Activated T-cell treated with anti-CD3 and anti-CD28 coated beads, Interleukin-2, amount 50 U/mL, for 24 hours (primary cell): ENCODE data around the gene SDCBP2.

ENCODE experiments used
- DNase-seq: peaks from one replicate; pipeline ENCODE4 v3.0.0-alpha.2; 2020
- H3K27ac Mint-ChIP-seq: 2 replicates; pipeline ENCODE4 v1.8.0; 2020; ENCODE audit warnings: mild to moderate bottlenecking, mixed read lengths
- H3K27me3 Mint-ChIP-seq: 2 replicates; pipeline ENCODE4 v1.8.0; 2020; ENCODE audit warnings: mixed read lengths
- H3K36me3 Mint-ChIP-seq: 2 replicates; pipeline ENCODE4 v1.8.0; 2020; ENCODE audit warnings: low read depth, mixed read lengths
- H3K4me1 Mint-ChIP-seq: 2 replicates; pipeline ENCODE4 v1.8.0; 2020; ENCODE audit warnings: low read depth, mixed read lengths
- H3K4me3 Mint-ChIP-seq: 2 replicates; pipeline ENCODE4 v1.8.0; 2020; ENCODE audit warnings: mild to moderate bottlenecking, moderate library complexity, mixed read lengths
- H3K9me3 Mint-ChIP-seq: 2 replicates; pipeline ENCODE4 v1.8.0; 2020; ENCODE audit warnings: mixed read lengths

The SDCBP2 gene

DNA sequence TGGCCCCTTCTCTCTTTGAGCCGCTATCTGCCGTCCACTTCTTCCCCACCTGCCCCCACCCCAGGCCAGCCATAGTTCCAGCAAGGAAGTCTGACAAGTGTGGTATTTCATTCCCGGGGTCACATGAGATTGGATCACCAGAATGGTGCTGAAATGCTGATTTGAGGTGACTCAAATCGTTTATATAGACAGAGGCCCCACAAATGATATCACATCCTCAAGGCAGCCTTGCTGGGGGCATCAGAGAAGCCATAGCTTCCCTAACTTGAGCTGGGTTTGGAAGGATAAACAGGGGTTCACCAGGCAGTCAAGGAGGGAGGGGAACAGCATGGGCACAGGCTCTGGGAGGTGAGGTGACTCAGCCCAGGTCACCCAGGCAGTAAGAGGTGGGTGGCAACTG is 9.9 kb downstream of the SDCBP2 start:
- no peaks in the 10 kb centered on the region for H3K27me3 Mint-ChIP-seq
- H3K4me1 Mint-ChIP-seq = peaks cover 8% of the 10 kb centered on the region
- H3K27ac Mint-ChIP-seq = no peak overlapping the region
- H3K4me3 Mint-ChIP-seq = no peak overlapping the region
- H3K36me3 Mint-ChIP-seq = no peaks in the 10 kb centered on the region
- DNase-seq = no peak
- no peaks in the 10 kb centered on the region for H3K9me3 Mint-ChIP-seq

DNA sequence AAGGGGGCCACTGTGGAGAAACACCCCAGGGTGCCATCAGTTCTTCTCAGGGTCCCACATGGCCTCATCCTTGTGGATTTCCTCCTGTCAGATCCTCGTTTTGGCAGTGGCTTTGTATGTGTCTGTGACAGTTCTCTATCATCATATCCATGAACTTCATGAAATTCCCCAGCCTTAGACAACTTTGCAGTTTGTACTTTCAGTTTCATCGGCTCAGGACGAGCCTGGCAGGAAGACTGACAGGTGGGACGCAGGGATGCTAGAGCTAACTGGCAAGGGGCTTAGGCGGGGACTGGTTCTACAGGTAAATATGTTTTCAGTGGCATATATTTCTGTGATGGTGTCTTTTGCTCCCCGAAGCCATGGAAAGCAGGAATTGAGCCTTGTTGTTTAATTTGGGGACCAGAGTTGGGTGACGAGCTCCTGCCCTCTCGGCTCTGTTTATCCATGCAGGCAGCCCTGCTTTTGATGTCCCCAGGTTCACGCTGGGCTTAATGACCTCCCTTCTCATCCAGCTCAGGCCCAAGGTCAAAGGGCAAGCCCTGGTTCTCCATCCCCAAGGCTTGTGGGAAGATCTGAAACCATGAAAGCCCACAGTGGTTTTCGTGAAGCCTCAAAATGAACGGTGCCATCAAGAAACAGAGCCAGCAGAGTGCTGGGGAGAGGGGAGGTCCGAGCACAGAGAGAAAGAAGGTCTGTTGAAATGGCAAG is 11.2 kb downstream of the SDCBP2 start:
- Mint-ChIP-seq H3K4me3 (no peak overlapping the region), H3K27ac (no peak overlapping the region), H3K36me3 (no peaks in the 10 kb centered on the region), H3K27me3 (no peaks in the 10 kb centered on the region), H3K4me1 (peaks cover 12% of the 10 kb centered on the region), H3K9me3 (no peaks in the 10 kb centered on the region)
- no peak for DNase-seq

DNA sequence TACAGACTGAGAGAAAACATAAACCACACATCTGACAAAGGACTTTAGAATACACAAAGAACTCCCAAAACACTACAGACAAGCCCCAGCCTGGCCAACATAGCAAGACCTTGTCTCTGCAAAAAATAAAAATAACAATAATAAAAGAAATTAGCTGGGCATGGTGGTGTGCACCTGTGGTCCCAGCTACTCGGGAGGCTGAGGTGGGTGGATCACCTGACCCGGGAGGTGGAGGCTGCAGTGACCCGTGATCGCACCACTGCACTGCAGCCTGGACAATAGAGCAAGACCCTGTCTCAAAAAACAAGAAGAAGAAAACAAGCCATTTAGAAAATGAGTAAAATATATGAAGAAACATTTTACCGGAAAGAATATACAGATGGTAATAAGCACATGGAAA is 13.1 kb downstream of the SDCBP2 start:
- no peak for DNase-seq
- no peaks in the 10 kb centered on the region for H3K36me3 Mint-ChIP-seq
- no peaks in the 10 kb centered on the region for H3K27me3 Mint-ChIP-seq
- no peaks in the 10 kb centered on the region for H3K9me3 Mint-ChIP-seq
- peaks cover 12% of the 10 kb centered on the region for H3K4me1 Mint-ChIP-seq
- no peak overlapping the region for H3K27ac Mint-ChIP-seq
- H3K4me3 Mint-ChIP-seq = no peak overlapping the region

DNA sequence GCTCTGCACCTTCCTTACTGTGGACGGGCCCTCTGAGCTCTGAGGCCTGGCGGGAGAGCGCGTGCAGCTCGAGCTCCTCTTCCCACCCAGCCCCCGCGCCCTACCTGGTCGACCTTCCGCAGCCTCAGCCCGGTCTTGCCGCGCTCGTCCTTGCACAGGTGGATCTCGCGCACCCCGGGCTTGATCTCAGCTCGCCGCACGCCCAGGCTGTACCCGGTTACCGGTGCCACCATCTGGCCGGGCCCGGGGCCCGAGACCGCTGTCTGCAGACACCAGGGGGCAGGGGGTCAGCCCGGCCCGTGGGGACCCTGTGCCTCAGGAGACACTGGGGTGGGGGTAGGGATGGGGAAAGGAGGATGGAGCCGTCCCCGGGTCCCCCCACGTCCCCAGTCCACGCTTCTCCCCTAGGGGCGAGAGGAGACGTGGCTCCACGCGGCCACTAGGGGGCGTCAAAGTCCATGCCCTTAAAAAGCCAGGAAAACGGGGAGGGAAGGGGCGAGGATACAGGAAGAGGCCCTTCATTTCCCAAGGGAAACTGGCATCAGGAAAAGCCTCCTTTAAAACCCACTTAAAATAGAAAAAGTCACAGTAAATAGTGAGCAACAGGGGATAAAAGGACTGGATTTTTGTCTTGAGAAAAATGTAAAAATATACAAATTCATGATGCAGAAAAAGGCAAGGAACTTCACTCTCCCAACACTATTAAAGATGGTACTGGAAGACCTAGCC is 15.5 kb downstream of the SDCBP2 start:
- Mint-ChIP-seq H3K27me3 (no peaks in the 10 kb centered on the region), H3K4me3 (no peak overlapping the region), H3K4me1 (peaks cover 12% of the 10 kb centered on the region), H3K27ac (no peak overlapping the region), H3K36me3 (no peaks in the 10 kb centered on the region), H3K9me3 (no peaks in the 10 kb centered on the region)
- DNase-seq = peak; percentile 80

DNA sequence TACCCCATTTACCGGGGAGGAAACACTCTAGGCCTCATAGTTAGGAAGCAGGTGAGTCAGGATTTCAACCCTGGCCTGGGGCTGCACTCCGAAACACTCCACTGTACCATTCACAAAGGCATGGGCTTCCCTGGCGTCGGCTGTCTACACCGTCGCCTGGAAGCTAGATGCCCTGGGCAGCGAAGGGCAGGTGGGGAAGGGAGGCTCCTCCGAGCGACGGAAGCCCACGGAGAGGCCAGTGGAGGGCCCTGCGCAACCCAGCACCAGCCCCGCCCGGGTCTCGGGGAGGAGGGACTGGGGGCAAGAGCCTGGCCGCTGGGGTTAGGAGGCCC is 16.1 kb downstream of the SDCBP2 start:
- no peaks in the 10 kb centered on the region for H3K9me3 Mint-ChIP-seq
- H3K4me1 Mint-ChIP-seq = peaks cover 9% of the 10 kb centered on the region
- DNase-seq = no peak
- H3K4me3 Mint-ChIP-seq = no peak overlapping the region
- H3K27ac Mint-ChIP-seq = no peak overlapping the region
- no peaks in the 10 kb centered on the region for H3K27me3 Mint-ChIP-seq
- H3K36me3 Mint-ChIP-seq = no peaks in the 10 kb centered on the region

DNA sequence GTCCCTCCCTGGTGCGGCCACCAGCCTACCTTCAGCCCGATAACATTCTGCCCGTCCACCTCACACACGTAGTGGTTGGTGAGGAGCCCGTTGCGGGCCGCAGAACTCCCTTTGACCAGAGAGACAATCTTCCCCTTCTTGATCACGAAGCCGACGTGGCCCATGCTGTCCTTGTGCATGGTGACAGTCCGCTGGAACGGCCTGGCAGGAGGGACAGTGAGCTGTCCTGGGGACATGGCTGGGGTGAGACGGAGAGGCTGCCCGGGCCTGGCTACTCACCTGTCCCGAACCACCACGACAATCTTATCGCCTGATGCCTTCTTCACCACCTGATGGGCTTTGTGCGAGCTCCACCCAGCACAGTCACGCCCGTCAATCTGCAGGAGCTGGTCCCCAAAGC is 16.6 kb downstream of the SDCBP2 start:
- Mint-ChIP-seq H3K27ac (no peak overlapping the region), H3K9me3 (no peaks in the 10 kb centered on the region), H3K27me3 (no peaks in the 10 kb centered on the region), H3K36me3 (no peaks in the 10 kb centered on the region), H3K4me3 (no peak overlapping the region), H3K4me1 (peaks cover 4% of the 10 kb centered on the region)
- DNase-seq = no peak

DNA sequence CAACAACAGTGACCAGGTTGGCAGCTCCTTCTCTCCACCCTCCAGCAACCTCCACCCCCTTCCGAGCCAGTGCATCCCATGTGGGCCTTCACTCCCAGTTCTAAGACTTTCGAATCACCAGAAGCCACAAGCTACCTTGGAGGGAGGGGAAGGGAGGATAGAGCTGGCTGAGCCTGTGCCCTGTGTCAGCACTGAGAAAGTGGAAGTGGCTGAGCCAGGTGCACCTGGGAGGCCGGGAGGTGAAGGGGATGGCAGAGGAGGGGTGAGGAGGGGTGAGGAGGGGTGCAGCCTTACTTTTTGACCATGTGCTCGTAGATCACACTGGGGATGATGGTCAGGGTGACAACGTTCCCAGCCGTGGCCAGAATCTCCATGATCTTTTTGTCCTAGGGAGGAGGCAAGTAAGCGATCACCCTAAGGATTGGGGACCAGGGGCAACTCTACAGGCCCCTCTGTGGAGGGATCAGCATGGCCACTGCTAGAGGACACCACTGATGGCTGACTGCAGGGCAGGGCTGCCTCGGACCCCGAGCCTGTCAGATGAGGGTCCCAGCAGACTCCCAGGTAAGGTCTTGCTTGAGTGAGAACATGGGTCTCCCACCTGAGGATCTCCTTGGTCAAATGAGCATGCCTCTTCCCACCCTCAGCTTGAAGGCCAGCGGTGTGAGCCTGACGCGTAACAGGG is 18.3 kb downstream of the SDCBP2 start:
- H3K27ac Mint-ChIP-seq = no peak overlapping the region
- peaks cover 4% of the 10 kb centered on the region for H3K4me1 Mint-ChIP-seq
- no peak overlapping the region for H3K4me3 Mint-ChIP-seq
- H3K9me3 Mint-ChIP-seq = no peaks in the 10 kb centered on the region
- H3K27me3 Mint-ChIP-seq = no peaks in the 10 kb centered on the region
- H3K36me3 Mint-ChIP-seq = peaks cover 5% of the 10 kb centered on the region
- no peak for DNase-seq

DNA sequence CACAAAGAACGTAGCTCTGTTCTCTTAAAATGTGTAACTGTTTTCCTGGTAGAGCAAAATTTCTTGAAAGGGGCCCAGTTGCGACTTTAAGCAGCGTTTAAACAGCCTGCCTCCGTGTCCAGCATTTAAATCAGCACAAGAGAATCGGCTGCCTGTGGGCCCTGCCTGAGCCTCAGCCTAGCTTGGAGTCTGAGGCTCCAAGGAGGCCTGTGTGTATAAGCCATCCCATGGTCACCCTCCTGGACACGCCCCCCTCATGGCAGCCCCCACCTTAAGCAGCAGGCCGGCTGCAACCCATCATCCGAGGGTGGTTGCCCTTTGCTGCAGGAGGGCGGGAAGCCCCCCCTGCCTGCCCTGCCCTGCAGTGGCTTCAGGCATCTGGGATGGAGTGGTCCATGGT is 18.9 kb downstream of the SDCBP2 start:
- Mint-ChIP-seq H3K9me3 (no peaks in the 10 kb centered on the region), H3K4me1 (peaks cover 4% of the 10 kb centered on the region), H3K27ac (no peak overlapping the region), H3K27me3 (no peaks in the 10 kb centered on the region), H3K4me3 (no peak overlapping the region), H3K36me3 (peaks cover 10% of the 10 kb centered on the region)
- no peak for DNase-seq

DNA sequence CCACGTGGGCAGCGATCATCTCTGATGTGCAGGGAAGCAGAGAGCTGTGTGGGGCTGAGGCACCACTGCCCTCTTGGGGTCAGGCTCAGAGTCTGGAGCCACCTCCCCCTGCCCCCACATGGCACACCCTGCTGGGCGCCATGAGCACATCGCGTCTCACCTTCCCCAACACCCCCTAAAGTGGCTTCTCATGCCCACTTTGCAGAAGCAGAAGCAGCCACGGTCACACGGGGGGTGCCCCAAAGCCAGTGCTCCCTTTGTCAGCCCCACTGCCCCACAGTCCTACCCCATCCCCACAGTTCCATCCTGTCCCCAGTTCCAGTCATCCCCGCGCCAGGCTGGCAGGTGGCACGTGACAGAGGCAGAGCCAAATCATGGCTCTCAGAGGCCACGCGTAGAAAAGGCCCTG is 19.5 kb downstream of the SDCBP2 start:
- Mint-ChIP-seq H3K4me3 (no peak overlapping the region), H3K27me3 (no peaks in the 10 kb centered on the region), H3K9me3 (no peaks in the 10 kb centered on the region), H3K36me3 (peaks cover 15% of the 10 kb centered on the region), H3K4me1 (peaks cover 4% of the 10 kb centered on the region), H3K27ac (no peak overlapping the region)
- no peak for DNase-seq

DNA sequence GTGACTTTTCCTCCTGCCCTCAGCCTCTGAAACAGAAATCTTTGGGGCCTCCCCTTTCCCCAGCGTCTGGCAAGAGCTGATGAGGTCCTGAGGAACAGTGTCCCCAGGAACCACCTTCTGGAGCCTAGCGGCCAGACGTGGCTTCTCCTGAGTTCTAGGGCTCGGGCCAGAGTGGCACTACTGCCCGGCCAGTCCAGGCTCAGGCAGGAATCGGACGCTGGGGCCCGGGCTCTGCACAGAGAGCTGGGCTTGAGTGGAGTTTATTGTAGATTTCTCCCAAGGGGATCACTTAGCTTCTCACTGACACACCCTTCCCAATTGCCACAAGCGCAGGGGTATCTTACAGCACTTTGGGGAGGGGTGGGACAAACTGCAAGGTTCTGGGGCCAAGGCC is 20.2 kb downstream of the SDCBP2 start:
- Mint-ChIP-seq H3K9me3 (no peaks in the 10 kb centered on the region), H3K4me3 (no peak overlapping the region)

DNA sequence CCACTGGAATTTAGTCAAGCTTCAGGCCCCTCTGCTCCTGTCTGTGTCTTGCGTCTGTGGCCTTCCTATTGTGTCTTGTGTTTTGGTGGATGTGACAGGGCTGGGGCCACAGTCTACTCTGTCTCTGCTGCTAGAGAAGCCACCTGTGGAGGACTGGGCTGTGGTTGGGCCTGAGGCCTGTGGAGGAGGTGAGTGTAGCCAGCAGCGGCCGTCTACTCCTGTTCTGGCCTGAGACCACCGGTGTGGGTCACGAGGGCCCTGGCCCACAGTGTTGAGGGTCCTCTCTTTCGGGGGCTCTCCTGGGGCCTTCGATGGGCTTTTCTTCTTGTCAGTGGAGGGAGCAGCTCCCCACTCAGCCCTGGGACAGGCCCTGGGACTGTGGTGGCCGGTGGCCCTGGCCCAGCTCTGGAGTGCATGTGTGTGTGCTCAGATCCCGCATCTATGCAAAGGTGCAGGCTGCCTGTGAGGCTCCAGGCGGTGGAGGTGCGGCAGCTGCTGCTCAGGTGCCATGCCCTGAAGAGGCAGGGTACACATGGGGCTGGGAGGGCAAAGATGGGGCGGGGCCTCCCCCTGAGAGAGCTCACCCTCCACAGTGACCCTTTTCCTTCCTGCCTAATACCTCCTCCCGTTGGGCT is 20.8 kb downstream of the SDCBP2 start:
- no peak overlapping the region for H3K4me3 Mint-ChIP-seq

More for the DNA sequence above, 20.2 kb downstream of the SDCBP2 start:
- Mint-ChIP-seq H3K27ac (no peak overlapping the region), H3K36me3 (peaks cover 15% of the 10 kb centered on the region), H3K4me1 (peaks cover 2% of the 10 kb centered on the region), H3K27me3 (no peaks in the 10 kb centered on the region)
- no peak for DNase-seq

DNA sequence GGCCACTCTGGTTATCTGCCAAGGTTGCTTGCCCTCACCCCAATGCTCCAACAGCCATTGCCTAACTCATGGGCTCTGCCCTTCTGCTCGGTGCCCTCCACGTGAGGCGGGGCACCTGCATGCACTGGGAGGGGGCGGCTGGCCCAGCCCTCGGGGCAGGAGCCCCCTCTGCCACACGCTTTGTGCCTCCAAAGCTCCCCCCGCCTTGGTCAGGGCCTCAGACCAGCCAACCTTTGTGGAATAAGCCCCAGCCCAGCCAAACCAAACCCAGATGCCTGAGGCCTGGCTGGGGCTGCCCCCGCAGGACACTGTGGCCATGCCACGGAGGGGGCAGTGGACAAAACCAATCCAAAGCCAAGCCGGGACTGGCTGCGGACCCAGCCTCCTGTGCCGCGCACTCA is 21.4 kb downstream of the SDCBP2 start:
- Mint-ChIP-seq H3K36me3 (peaks cover 15% of the 10 kb centered on the region), H3K27ac (no peak overlapping the region), H3K27me3 (no peaks in the 10 kb centered on the region), H3K4me1 (no peaks in the 10 kb centered on the region), H3K9me3 (no peaks in the 10 kb centered on the region), H3K4me3 (no peak overlapping the region)
- no peak for DNase-seq

More for the DNA sequence above, 20.8 kb downstream of the SDCBP2 start:
- H3K4me1 Mint-ChIP-seq = no peaks in the 10 kb centered on the region
- H3K27me3 Mint-ChIP-seq = no peaks in the 10 kb centered on the region
- no peak overlapping the region for H3K27ac Mint-ChIP-seq
- DNase-seq = no peak
- H3K36me3 Mint-ChIP-seq = peaks cover 15% of the 10 kb centered on the region
- H3K9me3 Mint-ChIP-seq = no peaks in the 10 kb centered on the region

DNA sequence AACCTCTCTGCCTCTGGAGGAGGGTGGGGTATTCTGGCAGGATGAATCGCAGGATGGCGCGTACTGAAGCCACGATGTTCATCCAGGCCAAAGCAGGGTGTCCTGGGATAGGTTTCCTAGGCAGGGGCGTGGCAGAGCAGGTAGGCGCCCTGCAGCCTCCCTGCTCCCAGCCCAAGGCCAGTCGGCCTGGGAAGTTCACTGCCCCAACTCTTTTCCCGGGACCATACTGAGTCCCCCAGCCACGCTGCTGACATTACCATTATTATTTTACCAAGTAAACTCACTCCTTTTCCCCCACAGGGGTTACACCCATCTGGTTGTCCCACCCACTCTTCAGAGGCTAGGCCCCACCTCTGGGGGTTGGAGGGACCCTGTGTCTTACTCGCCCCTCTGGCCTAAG is 21.8 kb downstream of the SDCBP2 start:
- no peaks in the 10 kb centered on the region for H3K9me3 Mint-ChIP-seq
- H3K4me3 Mint-ChIP-seq = no peak overlapping the region
- H3K4me1 Mint-ChIP-seq = no peaks in the 10 kb centered on the region
- peaks cover 15% of the 10 kb centered on the region for H3K36me3 Mint-ChIP-seq
- no peak for DNase-seq
- no peaks in the 10 kb centered on the region for H3K27me3 Mint-ChIP-seq
- H3K27ac Mint-ChIP-seq = no peak overlapping the region

DNA sequence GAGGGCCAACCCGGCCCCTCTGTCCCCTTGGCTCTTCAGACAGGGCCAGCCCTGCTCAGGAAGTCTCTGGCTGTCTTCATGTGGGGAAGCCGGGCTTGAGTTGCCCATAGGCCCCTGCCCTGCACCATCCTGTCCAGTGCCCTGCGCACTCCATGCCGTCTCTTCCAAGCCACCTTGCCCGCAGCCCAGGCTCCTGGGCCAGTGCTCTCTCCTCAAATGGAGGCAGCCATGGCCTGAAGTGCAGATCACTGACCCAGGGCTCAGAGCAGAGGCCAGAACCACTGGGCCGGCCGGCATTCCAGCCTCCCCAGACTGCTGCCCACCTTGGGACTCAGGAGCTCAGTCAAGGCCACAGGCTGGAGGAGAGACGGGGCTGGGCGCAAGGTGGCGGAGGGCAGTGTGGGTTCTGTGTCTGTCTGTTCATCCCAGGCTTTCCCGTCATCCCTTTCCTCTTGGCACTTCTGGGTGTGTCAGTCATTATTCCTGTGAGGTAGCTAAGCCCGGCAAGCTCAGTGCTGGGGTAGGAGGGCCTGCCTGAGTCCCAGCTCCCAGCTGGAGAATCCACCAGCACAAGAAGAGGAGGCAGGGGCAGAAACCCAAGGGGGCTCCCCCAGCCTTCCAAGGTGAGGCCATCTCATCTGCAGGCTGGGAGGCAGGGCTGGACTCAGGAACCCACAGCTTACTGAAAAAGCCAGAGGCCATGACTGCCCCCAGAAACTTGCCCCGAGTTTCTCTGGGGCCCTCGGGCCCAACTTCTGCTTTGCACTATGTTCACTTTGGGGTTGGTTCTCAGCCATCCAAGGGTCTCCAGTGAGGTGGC is 22.4 kb downstream of the SDCBP2 start:
- no peaks in the 10 kb centered on the region for H3K4me1 Mint-ChIP-seq
- H3K27me3 Mint-ChIP-seq = no peaks in the 10 kb centered on the region
- no peak for DNase-seq
- no peak overlapping the region for H3K4me3 Mint-ChIP-seq
- no peak overlapping the region for H3K27ac Mint-ChIP-seq
- no peaks in the 10 kb centered on the region for H3K9me3 Mint-ChIP-seq
- peaks cover 15% of the 10 kb centered on the region for H3K36me3 Mint-ChIP-seq
